ENCODE results near the gene GON4L.
"Not testable (repeated sequence)": the region's sequence is repeated elsewhere in the genome, so short reads cannot be mapped to it uniquely, and the experiment has no call there.

The GON4L gene

GRCh38 chr1:155717041-155717440 lies 140.0 kb downstream of the GON4L start:
- TF ChIP-seq CTCF (IDR thresholded peaks at IDR 0.05; ENCODE audit: extremely low read depth, missing control alignments) = no peak
- DNase-seq (ENCODE audit: low spot score) = peak; percentile 52

GRCh38 chr1:155715777-155716176 lies 141.2 kb downstream of the GON4L start:
- no peak for TF ChIP-seq CTCF (IDR thresholded peaks at IDR 0.05; ENCODE audit: extremely low read depth, missing control alignments)
- DNase-seq (ENCODE audit: low spot score) = no peak

GRCh38 chr1:155715056-155715455 lies 142.0 kb downstream of the GON4L start:
- not testable (repeated sequence) for DNase-seq (ENCODE audit: low spot score)

- TF ChIP-seq CTCF (IDR thresholded peaks at IDR 0.05; ENCODE audit: extremely low read depth, missing control alignments) = no peak
- DNase-seq (ENCODE audit: low spot score) = no peak
Observed at GRCh38 chr1:155713075-155713474, 143.9 kb downstream of the GON4L start.

GRCh38 chr1:155712636-155713035 lies 144.4 kb downstream of the GON4L start:
- not testable (repeated sequence) for DNase-seq (ENCODE audit: low spot score)

- not testable (repeated sequence) for DNase-seq (ENCODE audit: low spot score)
Observed at GRCh38 chr1:155711457-155711856, 145.6 kb downstream of the GON4L start.

- TF ChIP-seq CTCF (IDR thresholded peaks at IDR 0.05; ENCODE audit: extremely low read depth, missing control alignments) = no peak
- no peak for DNase-seq (ENCODE audit: low spot score)
Observed at GRCh38 chr1:155709391-155709790, 147.6 kb downstream of the GON4L start.

- TF ChIP-seq CTCF (IDR thresholded peaks at IDR 0.05; ENCODE audit: extremely low read depth, missing control alignments) = no peak
- no peak for DNase-seq (ENCODE audit: low spot score)
Observed at GRCh38 chr1:155706139-155706538, 150.9 kb downstream of the GON4L start.

- DNase-seq (ENCODE audit: low spot score) = not testable (repeated sequence)
Observed at GRCh38 chr1:155704414-155704813, 152.6 kb downstream of the GON4L start.

GRCh38 chr1:155703216-155703615 lies 153.8 kb downstream of the GON4L start:
- no peak for TF ChIP-seq CTCF (IDR thresholded peaks at IDR 0.05; ENCODE audit: extremely low read depth, missing control alignments)
- no peak for DNase-seq (ENCODE audit: low spot score)

- not testable (repeated sequence) for DNase-seq (ENCODE audit: low spot score)
Observed at GRCh38 chr1:155701675-155702074, 155.3 kb downstream of the GON4L start.
